ENCODE data around the gene RERE.
"Not testable (repeated sequence)": the region's sequence is repeated elsewhere in the genome, so short reads cannot be mapped to it uniquely, and the experiment has no call there.

RERE gene

GRCh38 chr1:8839990-8840389 lies 22.6 kb upstream of the RERE start:
- no peak for DNase-seq (ENCODE audit: low spot score)
- no peak for TF ChIP-seq CTCF (IDR thresholded peaks at IDR 0.05; ENCODE audit: extremely low read depth, missing control alignments)

- TF ChIP-seq CTCF (IDR thresholded peaks at IDR 0.05; ENCODE audit: extremely low read depth, missing control alignments) = no peak
Observed at GRCh38 chr1:8835941-8836643, 18.7 kb upstream of the RERE start.

GRCh38 chr1:8831340-8831739 lies 13.9 kb upstream of the RERE start:
- no peak for DNase-seq (ENCODE audit: low spot score)
- TF ChIP-seq CTCF (IDR thresholded peaks at IDR 0.05; ENCODE audit: extremely low read depth, missing control alignments) = no peak

More at GRCh38 chr1:8835941-8836643, 18.7 kb upstream of the RERE start:
- DNase-seq (ENCODE audit: low spot score) = no peak

GRCh38 chr1:8830732-8831131 lies 13.3 kb upstream of the RERE start:
- not testable (repeated sequence) for DNase-seq (ENCODE audit: low spot score)

- no peak for TF ChIP-seq CTCF (IDR thresholded peaks at IDR 0.05; ENCODE audit: extremely low read depth, missing control alignments)
- no peak for DNase-seq (ENCODE audit: low spot score)
Observed at GRCh38 chr1:8825985-8826481, 8.6 kb upstream of the RERE start.

GRCh38 chr1:8823295-8823664 lies 5.8 kb upstream of the RERE start:
- no peak for DNase-seq (ENCODE audit: low spot score)
- no peak for TF ChIP-seq CTCF (IDR thresholded peaks at IDR 0.05; ENCODE audit: extremely low read depth, missing control alignments)

- no peak for DNase-seq (ENCODE audit: low spot score)
- TF ChIP-seq CTCF (IDR thresholded peaks at IDR 0.05; ENCODE audit: extremely low read depth, missing control alignments) = no peak
Observed at GRCh38 chr1:8822373-8823294, 5.2 kb upstream of the RERE start.
